Fibroblast of upper back skin (primary cell): ENCODE data around the gene NRG2.

Source experiments
- DNase-seq: peaks from one replicate; pipeline ENCODE4 v3.0.0-alpha.2; 2013

The NRG2 gene

DNA sequence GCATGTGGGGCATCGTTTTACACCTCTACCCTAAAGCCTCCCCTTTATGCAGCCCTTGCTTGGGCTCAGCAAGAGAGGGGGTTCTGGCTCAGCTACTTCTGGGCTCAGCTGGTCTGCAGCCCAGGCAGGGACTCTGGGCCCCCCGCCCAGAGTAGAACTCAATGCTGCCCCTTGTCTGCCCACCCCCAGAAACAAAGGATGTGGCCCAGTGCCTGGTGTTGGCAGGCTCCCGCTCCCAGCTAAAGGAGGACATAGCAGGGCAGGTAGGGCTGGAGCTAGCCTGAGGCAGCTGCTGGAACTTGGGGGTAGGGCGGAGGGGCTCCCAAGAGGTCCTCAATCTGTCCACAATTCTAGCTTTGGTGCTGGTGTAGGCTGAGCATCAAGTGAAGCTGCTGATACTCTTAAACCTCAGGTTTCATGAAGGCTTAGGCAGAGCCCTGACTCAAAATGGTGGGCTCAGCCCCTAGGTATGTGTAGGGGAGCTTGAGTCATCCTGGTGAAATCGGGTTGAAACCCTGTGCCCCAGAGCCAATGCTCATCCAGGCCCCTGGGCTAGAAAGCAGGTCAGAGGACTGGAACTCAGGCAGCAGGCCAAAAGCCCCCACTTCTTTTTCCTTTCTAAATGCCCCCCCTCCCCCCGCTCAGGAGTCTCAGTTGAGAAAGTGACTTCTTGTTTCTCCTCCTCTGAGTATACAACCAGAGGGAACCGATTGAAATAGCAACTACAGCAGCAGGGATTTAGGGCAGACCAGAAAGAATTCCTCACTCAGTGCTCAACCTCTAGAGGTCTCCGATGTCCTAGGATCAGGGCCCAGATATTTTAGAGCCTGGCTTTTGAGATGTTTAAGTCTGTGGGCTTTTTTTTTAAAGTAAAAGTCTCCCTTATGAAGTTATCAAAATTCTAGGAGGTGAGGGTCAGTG lies 236.1 kb downstream of the NRG2 start:
- no peak for DNase-seq

DNA sequence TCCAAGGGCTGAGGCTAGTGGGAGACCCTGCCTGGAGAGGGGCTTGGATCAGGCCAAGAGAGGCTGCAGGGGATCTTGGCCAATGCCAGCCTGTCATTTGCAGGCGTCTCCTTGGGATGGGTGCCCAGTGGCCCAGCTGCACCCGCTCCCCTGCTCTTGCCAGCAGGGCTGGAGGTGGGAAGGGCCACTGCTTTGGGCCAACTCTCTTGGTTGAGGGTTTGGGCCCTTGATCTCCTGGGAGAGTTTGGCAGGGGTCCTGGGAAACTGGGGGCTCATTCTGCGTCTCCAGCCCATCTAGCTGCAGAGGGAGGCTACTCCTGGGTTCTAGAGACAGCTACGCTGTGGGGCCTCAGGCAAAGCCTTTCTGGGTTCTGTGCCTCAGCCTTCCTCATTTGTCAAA lies 237.0 kb downstream of the NRG2 start:
- no peak for DNase-seq

DNA sequence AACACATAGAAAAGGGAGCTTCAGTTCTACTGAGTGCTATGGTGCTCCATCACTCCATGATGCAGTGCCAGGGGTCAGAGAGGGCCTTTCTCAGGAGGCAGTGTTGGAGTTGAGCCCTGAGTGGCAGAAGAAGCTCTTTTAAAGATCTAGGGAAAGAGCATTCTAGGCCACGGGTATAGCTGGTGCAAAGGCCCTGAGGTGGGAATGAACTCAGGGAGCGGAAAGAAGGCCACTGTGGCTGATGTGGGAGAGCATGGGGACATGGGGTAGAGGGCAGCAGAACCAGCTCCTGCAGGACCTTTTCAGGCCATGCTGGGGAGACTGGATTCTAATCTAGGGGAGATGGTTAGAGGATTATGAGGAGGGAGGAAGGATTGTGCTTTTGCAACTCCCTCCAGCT lies 237.6 kb downstream of the NRG2 start:
- DNase-seq, result no peak

DNA sequence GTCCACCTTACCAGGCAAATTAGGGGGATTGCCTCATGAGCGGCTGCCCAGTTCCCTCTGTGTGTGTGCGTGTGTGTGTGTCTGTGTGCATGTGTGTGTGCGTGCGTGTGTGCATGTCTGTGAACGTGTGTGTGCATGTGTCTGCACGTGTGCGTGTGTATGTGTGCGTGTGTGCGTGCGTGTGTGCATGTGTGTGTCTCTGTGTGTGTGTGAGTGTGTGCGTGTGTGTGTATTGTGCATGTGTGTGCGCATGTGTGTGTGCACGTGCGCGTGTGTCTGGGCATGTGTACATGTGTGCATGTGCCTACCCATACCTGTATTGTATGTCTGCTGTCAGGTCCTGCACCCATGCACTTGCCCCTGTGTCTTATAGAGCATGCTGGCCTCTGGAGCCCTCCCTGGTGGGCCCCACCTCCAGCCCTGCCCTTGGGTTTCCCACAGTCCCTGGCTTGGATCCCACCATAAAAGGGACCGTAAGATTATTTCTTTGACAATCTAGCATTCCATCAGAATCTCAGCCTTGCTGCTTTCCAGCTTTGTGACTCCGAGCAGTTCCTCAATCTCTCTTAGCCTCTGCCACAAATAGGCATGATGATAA lies 238.2 kb downstream of the NRG2 start:
- DNase-seq, result no peak

DNA sequence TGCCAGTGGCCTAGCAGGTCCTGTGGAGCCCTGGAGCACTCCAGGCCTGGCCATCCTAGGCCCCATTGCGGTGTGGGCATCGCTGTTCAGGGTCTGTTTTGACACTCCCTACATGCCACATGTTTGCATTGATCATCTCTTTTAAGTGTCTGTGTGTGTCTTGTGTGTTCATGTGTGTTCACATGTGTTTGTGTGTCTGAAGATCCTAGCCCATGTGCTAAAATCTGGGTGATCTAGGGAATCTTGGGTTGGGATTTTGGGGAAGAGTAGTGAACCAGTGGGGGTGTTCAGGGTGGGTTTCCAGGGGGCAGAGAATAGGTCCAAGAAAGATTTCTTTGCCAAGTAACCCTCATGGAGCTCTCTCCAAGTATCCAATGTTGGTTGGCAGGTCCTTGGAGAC lies 239.1 kb downstream of the NRG2 start:
- DNase-seq, result no peak

DNA sequence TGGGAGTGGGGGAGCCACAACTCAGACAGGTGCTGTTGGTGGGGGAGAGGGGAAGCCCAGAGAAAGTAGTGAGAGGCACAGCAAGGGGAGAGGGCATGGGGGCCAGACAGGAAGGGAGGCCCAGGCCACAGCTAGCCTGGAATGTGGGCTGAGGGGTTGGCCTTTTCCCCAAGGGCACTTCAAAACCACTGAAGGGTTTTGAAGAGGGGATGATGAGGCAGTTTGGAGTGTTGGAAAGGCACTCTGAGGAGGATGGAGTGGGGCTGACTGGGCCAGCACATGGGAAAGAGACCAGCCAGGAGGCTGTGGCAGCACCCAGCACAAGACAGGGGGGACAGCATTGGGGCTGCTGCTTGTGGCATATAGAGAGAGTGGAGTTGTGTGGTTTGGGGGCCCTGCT lies 243.7 kb downstream of the NRG2 start:
- DNase-seq, result no peak

DNA sequence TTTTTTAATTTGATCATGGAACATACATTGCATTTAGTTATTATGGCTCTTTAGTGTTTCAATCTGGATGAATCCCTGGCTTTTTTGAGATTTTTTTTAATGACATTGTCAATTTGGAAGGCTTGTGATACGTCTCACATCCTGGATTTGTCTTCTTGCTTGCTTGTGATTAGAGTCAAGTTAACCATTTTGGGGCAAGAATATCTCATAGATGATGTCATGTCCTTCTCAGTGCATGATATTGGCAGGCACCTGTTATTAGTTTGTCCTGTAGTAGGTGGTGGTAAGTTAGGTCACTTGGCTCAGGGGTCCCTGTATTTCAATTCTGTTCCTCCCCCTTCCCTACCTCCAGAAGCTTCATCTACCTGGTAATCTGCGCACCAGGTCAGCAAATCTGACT lies 244.2 kb downstream of the NRG2 start:
- DNase-seq, result no peak

DNA sequence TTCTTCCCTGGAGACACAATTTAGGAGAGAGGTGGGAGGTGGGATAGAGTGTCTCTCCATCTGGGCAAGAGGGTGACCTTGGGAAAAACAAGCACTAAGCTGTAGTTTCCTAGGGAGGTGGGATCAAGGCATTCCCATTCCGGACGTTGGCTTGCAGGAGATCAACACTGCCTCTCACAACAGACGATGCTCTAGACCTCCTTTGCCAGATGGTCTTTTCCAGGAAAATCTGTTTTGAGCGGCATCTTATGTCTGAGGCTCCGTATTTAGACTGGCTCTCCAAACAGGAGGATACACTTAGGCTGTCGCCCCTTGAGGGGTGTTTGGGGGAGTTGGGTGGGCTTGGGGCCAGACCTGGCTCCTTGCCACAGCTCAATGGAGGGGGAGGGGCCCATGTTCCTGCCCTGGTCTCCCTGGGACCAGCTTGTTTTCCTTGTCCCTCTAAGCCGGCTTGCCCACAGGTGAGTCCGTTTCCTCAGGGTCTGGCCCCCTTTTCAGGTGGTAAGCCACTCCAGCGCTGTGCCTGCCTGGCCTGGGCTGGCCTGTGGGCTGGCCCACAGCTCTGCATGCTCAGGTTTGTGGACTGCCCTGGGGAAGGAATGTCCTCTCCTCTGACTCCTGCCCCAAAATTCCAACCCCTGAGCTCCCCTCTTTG lies 245.1 kb downstream of the NRG2 start:
- no peak for DNase-seq

DNA sequence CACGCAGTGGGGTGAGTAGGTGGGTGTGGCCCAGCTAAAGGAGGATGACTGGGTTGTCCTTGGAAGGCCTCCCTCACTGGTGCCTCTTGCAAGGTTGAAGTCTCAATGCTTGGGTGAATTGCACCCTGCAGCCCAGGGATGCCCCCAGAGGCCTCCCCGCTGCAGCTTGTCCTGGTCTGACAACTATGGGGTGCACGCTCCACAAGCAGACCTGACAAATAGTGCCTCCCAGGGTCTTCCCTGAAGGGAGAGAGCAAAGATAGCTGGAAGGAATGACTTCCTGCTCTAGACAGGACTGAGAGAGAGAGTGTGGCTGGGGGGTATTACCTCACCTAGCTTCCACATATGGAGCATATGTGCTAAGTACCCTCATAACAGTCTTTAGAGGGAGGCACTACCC lies 245.8 kb downstream of the NRG2 start:
- DNase-seq, result no peak
